Neuron (in vitro differentiated cells): ENCODE measurements around the gene CFAP20DC.

Source experiments
- H2AFZ ChIP-seq: one replicate; pipeline ENCODE4 v1.6.1; 2013; ENCODE audit warnings: low read depth, mild to moderate bottlenecking, inconsistent platforms, low read length, moderate library complexity
- H3K27me3 ChIP-seq: one replicate; pipeline ENCODE4 v1.6.1; 2013; ENCODE audit warnings: low read length; ENCODE audit not compliant: insufficient read depth
- H3K36me3 ChIP-seq: one replicate; pipeline ENCODE4 v1.6.1; 2013; ENCODE audit warnings: low read length; ENCODE audit not compliant: insufficient read depth
- H3K4me1 ChIP-seq: one replicate; pipeline ENCODE4 v1.6.1; 2013; ENCODE audit warnings: low read length; ENCODE audit not compliant: insufficient read depth
- H3K4me3 ChIP-seq: 2 replicates; pipeline ENCODE4 v1.5.1; 2013; ENCODE audit warnings: mild to moderate bottlenecking, low read length, moderate library complexity
- H3K9me3 ChIP-seq: one replicate; pipeline ENCODE4 v1.6.1; 2013; ENCODE audit warnings: low read length

The CFAP20DC gene

DNA sequence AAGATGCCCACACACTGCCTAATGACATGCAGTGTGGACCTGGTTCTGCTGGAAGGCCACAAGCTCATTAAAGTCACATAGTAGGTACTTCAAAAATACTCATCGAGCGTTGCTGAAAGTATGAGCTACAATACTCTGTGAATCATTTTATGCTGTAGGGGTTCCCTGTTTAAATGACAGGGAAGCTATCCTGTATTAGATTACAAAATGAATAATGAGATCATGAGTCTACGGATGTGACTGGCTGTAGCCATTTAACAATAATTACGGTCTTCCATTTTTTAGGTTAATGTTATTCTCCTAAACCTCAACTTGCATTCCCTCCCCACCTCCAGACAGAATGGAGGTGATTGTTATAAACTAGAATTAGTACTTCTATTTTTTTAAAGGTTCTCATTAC is 255.1 kb downstream of the CFAP20DC start:
- Histone ChIP-seq H3K27me3 (no peaks in the 10 kb centered on the region), H3K36me3 (no peaks in the 10 kb centered on the region), H3K4me1 (no peaks in the 10 kb centered on the region), H2AFZ (no peak overlapping the region), H3K9me3 (no peaks in the 10 kb centered on the region), H3K4me3 (no peak overlapping the region)

- no peaks in the 10 kb centered on the region for H3K9me3 ChIP-seq
- no peak overlapping the region for H2AFZ ChIP-seq
- H3K4me1 ChIP-seq, result peaks cover 2% of the 10 kb centered on the region
- H3K4me3 ChIP-seq, result no peak overlapping the region
- no peaks in the 10 kb centered on the region for H3K27me3 ChIP-seq
- no peaks in the 10 kb centered on the region for H3K36me3 ChIP-seq
Observed at GRCh38 chr3:58793938-58794337, 255.9 kb downstream of the CFAP20DC start.

DNA sequence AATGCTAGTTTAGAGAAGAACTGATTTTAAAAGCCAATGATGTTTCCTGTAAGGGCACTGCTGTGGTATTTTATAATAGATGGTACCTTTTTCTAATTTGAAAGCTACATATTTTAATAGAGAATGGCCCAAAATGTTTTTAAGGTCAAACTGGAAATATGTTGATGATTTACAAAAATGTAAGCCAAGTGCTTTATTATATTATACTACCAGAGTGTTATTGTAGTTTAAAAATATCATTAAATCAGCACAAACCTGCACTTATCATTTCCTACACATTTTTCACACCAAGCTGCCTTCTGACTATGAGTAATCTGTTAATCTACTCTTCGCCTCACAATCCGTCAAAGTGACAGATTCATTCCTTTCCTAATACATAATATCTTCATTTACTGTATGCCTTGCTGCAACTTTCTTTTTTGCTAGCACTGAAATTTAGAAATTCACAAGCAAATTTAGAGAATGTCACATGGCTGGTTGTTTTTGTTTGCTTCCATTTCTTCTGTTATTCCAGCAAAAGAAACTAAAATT is 256.8 kb downstream of the CFAP20DC start:
- Histone ChIP-seq H3K4me3 (no peak overlapping the region), H3K9me3 (no peaks in the 10 kb centered on the region), H3K27me3 (no peaks in the 10 kb centered on the region), H3K36me3 (no peaks in the 10 kb centered on the region), H3K4me1 (peaks cover 2% of the 10 kb centered on the region), H2AFZ (no peak overlapping the region)

GRCh38 chr3:58789385-58789784 is 260.4 kb downstream of the CFAP20DC start:
- Histone ChIP-seq H3K4me3 (no peak overlapping the region), H3K36me3 (no peaks in the 10 kb centered on the region), H2AFZ (no peak overlapping the region), H3K9me3 (no peaks in the 10 kb centered on the region), H3K27me3 (no peaks in the 10 kb centered on the region), H3K4me1 (peaks cover 2% of the 10 kb centered on the region)

DNA sequence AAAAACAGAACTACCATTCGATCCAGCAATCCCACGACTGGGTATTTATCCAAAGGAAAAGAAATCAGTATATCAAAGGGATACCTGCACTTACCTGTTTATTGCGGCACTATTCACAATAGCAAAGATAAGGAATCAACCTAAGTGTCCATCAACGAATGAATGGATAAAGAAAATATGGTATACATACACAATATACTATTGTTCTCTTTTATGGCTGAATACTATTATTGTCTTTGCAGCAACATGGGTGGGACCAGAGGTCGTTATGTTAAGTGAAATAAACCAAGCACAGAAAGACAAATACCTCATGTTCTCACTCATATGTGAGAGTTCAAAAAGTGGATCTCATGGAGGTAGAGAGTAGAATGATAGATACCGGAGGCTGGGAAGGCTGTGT is 264.9 kb downstream of the CFAP20DC start:
- Histone ChIP-seq H3K4me1 (peaks cover 2% of the 10 kb centered on the region), H2AFZ (no peak overlapping the region), H3K36me3 (no peaks in the 10 kb centered on the region), H3K27me3 (no peaks in the 10 kb centered on the region), H3K9me3 (no peaks in the 10 kb centered on the region), H3K4me3 (no peak overlapping the region)

DNA sequence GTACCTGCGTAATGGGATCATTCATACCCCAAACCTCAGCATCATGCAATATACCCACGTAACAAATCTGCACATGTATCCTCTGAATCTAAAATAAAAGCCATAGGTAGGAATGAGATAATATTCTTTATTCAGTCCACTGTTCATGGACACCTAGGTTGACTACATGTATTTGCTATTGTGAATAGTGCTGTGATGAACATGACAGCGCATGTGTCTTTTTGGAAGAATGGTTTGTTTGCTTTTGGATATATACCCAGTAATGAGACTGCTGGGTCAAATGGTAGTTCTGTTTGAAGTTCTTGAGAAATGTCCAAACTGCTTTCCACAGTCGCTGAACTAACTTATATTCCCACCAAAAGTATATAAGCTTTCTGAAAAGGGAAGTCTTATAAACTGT is 265.4 kb downstream of the CFAP20DC start:
- Histone ChIP-seq H3K4me3 (no peak overlapping the region), H3K36me3 (no peaks in the 10 kb centered on the region), H2AFZ (no peak overlapping the region), H3K9me3 (no peaks in the 10 kb centered on the region), H3K4me1 (peaks cover under 1% of the 10 kb centered on the region), H3K27me3 (no peaks in the 10 kb centered on the region)

DNA sequence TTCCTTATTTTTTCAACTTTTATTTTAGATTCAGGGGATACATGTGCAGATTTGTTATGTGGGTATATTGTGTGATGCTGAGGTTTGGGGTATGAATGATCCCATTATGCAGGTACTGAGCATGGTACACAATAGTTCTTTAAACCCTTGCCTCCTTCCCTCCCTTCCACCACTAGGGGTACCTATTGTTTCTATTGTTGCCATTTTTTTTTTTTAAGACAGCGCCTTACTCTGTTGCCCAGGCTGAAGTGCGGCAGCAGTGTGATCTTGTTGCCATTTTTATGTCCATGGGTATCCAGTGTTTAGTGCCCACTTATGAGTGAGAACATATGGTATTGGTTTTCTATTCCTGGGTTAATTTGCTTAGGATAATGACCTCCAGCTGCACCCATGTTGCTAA is 266.0 kb downstream of the CFAP20DC start:
- Histone ChIP-seq H3K27me3 (no peaks in the 10 kb centered on the region), H3K4me1 (no peaks in the 10 kb centered on the region), H3K4me3 (no peak overlapping the region), H2AFZ (no peak overlapping the region), H3K9me3 (no peaks in the 10 kb centered on the region), H3K36me3 (no peaks in the 10 kb centered on the region)

DNA sequence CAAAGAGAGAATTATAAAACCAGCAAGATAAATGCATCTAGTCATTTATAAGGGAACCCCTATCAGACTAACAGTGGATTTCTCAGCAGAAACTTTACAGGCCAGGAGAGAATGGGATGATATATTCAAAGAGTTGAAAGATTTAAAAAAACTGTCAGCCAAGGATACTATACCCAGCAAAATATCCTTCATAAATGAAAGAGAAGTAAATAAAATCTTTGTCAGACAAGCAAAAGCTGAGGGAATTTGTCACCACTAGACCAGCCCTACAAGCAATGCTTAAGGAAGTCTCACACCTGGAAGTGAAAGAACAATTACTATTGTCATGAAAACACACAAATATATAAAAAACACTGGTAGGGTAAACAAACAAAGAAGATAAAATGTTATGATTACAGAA is 269.9 kb downstream of the CFAP20DC start:
- Histone ChIP-seq H3K27me3 (no peaks in the 10 kb centered on the region), H3K9me3 (peaks cover 7% of the 10 kb centered on the region), H3K36me3 (no peaks in the 10 kb centered on the region), H3K4me3 (no peak overlapping the region), H2AFZ (no peak overlapping the region), H3K4me1 (no peaks in the 10 kb centered on the region)

DNA sequence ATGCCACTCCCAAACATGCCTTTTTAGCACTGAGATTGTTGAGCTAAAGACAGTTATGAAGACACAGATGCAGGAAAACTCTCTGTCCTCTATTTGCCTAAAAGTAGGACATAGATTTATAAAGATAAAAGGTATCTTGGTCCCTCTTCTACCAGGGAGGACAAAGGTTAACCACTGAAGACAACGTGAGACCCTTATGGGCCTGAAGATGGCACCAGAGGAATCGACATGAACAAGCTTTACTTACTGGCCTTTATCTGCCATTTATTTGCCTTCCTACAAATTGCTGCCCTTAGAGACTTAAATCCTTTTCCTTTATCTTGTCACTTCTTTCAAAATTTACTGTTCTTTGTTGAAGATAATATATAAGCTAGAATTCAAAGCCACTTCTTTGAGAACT is 273.6 kb downstream of the CFAP20DC start:
- no peaks in the 10 kb centered on the region for H3K36me3 ChIP-seq
- H3K9me3 ChIP-seq, result peaks cover 7% of the 10 kb centered on the region
- H2AFZ ChIP-seq, result no peak overlapping the region
- no peak overlapping the region for H3K4me3 ChIP-seq
- H3K27me3 ChIP-seq, result no peaks in the 10 kb centered on the region
- no peaks in the 10 kb centered on the region for H3K4me1 ChIP-seq

- Histone ChIP-seq H3K36me3 (no peaks in the 10 kb centered on the region), H3K27me3 (no peaks in the 10 kb centered on the region), H3K9me3 (no peaks in the 10 kb centered on the region), H3K4me1 (no peaks in the 10 kb centered on the region), H3K4me3 (no peak overlapping the region), H2AFZ (no peak overlapping the region)
Observed at GRCh38 chr3:58772462-58772861, 277.4 kb downstream of the CFAP20DC start.

DNA sequence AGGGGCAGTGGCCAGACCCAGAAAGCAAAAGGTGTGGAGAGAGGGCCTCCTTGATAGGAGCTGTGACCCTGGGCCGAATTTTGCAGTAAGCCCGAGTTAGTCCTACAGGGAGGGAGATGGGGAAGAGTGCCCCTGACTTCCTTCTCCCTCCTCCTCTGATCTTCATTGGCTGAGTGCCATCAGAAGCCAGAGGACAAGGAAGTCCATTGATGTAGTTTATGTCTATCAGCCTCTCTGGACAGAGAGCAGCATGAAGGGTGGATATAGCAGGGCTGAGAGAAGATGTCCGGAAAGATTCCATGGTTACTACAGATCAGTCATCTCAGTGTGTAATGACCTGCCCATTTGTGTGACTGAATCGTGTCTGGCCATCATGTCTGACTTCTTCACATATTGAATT is 280.8 kb downstream of the CFAP20DC start:
- H3K36me3 ChIP-seq, result no peaks in the 10 kb centered on the region
- H2AFZ ChIP-seq, result no peak overlapping the region
- H3K4me3 ChIP-seq, result no peak overlapping the region
- peaks cover 5% of the 10 kb centered on the region for H3K9me3 ChIP-seq
- H3K27me3 ChIP-seq, result no peaks in the 10 kb centered on the region
- H3K4me1 ChIP-seq, result no peaks in the 10 kb centered on the region

GRCh38 chr3:58766587-58767282 is 283.1 kb downstream of the CFAP20DC start:
- Histone ChIP-seq H3K4me1 (no peaks in the 10 kb centered on the region), H3K4me3 (no peak overlapping the region), H3K9me3 (peaks cover 6% of the 10 kb centered on the region), H3K36me3 (no peaks in the 10 kb centered on the region), H2AFZ (no peak overlapping the region), H3K27me3 (no peaks in the 10 kb centered on the region)

- Histone ChIP-seq H3K4me1 (no peaks in the 10 kb centered on the region), H2AFZ (no peak overlapping the region), H3K36me3 (no peaks in the 10 kb centered on the region), H3K4me3 (no peak overlapping the region), H3K9me3 (no peaks in the 10 kb centered on the region), H3K27me3 (no peaks in the 10 kb centered on the region)
Observed at GRCh38 chr3:58755150-58755549, 294.7 kb downstream of the CFAP20DC start.

DNA sequence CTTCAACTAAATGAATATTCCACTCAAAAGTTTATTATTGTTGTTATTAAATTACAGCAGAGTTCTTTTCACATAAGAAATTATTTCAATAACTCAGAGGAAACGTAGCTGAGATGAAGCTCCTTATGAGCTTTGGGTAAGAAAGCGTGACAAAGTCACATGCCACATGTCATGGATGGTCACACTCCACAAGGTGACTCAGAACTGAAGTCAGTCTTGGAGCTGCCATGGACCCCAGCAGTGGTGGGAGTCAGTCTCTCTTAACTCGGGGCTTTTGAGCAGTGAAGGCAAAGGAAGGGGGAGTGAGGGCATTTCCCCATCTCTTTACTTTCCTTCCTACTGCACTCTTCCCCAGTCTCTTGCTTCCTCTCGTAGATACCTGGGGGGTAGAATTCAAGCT is 295.8 kb downstream of the CFAP20DC start:
- Histone ChIP-seq H3K4me3 (no peak overlapping the region), H3K9me3 (no peaks in the 10 kb centered on the region), H2AFZ (no peak overlapping the region), H3K36me3 (no peaks in the 10 kb centered on the region), H3K27me3 (no peaks in the 10 kb centered on the region), H3K4me1 (no peaks in the 10 kb centered on the region)
